Cardiac fibroblast (primary cell): ENCODE results near the gene IVL.

ENCODE experiments used
- DNase-seq, 2 donors: peaks; one replicate each; pipeline versions ENCODE4 v3.0.0 to v3.0.0-alpha.2; 2010; ENCODE audit warnings: low read depth in 2 of 2
- H3K4me3 ChIP-seq, 2 donors: replicated peaks in 1 of 2; 1 replicate in 1 of 2; 2 replicates in 1 of 2; pipeline ENCODE4 v1.5.1; 2011; ENCODE audit warnings: low read depth in 2 of 2, low read length in 2 of 2, mild to moderate bottlenecking in 2 of 2, moderate library complexity in 1 of 2
- TF ChIP-seq, protein P1 (sequence below): IDR thresholded peaks from one replicate; pipeline ENCODE4 v1.5.1; 2011; ENCODE audit warnings: low read depth, mild to moderate bottlenecking, low read length, inconsistent platforms

IVL gene, protein sequence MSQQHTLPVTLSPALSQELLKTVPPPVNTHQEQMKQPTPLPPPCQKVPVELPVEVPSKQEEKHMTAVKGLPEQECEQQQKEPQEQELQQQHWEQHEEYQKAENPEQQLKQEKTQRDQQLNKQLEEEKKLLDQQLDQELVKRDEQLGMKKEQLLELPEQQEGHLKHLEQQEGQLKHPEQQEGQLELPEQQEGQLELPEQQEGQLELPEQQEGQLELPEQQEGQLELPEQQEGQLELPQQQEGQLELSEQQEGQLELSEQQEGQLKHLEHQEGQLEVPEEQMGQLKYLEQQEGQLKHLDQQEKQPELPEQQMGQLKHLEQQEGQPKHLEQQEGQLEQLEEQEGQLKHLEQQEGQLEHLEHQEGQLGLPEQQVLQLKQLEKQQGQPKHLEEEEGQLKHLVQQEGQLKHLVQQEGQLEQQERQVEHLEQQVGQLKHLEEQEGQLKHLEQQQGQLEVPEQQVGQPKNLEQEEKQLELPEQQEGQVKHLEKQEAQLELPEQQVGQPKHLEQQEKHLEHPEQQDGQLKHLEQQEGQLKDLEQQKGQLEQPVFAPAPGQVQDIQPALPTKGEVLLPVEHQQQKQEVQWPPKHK

DNA sequence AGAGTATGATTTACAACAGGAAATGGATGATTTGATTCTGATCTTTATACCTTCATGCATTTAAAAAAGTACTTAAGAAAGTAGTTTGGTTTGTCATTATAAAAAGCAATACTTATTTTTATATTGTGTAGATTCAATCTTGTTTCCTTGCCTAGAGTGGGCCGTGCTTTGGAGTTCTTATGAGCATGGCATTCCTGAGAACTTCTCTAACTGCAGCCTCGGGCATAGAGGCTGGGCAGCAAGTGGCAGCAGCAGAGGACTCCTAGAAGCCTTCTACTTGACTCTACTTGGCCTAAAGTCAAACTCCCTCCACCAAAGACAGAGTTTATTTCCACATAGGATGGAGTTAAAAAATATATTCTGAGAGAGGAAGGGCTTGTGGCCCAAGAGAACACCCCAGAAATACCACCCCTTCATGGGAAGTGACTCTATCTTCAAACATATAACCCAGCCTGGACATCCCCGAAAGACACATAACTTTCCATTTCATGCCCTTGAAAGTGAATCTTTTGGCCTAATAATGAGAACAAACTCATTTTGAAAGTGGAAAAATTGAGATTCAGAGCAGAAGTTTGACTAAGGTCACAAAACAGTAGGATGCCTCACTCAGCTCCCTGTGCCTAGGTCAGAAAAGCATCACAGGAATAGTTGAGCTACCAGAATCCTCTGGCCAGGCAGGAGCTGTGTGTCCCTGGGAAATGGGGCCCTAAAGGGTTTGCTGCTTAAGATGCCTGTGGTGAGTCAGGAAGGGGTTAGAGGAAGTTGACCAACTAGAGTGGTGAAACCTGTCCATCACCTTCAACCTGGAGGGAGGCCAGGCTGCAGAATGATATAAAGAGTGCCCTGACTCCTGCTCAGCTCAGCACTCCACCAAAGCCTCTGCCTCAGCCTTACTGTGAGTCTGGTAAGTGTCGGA lies at the start of gene IVL:
Gene IVL (plus strand): TSS at position 861 of the 916 bp plus-strand sequence. CDS start 1,252 bp downstream, outside the sequence.
- no peak for DNase-seq
- H3K4me3 ChIP-seq = no peak within 1 kb of the TSS
- TF ChIP-seq, protein P1, sequence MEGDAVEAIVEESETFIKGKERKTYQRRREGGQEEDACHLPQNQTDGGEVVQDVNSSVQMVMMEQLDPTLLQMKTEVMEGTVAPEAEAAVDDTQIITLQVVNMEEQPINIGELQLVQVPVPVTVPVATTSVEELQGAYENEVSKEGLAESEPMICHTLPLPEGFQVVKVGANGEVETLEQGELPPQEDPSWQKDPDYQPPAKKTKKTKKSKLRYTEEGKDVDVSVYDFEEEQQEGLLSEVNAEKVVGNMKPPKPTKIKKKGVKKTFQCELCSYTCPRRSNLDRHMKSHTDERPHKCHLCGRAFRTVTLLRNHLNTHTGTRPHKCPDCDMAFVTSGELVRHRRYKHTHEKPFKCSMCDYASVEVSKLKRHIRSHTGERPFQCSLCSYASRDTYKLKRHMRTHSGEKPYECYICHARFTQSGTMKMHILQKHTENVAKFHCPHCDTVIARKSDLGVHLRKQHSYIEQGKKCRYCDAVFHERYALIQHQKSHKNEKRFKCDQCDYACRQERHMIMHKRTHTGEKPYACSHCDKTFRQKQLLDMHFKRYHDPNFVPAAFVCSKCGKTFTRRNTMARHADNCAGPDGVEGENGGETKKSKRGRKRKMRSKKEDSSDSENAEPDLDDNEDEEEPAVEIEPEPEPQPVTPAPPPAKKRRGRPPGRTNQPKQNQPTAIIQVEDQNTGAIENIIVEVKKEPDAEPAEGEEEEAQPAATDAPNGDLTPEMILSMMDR = no peak

DNA sequence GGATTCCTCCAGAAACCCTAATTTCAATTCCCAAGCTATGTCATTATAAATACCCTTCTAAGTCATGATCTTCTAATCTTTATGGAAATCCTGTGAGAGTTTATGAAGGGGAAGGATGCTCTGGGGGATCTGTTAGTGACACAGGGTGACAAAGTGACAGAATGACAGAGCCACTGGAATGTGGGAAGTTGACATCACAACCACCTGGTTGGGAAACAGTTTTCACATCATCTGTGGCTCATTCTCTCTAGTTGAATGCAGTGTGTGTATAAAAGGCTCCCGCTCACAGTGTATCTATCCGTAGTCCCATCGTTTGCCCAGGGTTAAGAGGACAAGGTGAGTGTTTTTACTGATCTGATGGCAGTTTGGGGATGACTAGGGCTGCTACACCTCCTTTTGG lies 48.6 kb upstream of the IVL start, which contains the start of gene LCE7A:
Gene LCE7A (plus strand): TSS at position 301 of the 400 bp plus-strand sequence. CDS start 702 bp downstream, outside the sequence.
- no peak for DNase-seq
- TF ChIP-seq, protein P1 = no peak
- no peak within 1 kb of the TSS for H3K4me3 ChIP-seq

DNA sequence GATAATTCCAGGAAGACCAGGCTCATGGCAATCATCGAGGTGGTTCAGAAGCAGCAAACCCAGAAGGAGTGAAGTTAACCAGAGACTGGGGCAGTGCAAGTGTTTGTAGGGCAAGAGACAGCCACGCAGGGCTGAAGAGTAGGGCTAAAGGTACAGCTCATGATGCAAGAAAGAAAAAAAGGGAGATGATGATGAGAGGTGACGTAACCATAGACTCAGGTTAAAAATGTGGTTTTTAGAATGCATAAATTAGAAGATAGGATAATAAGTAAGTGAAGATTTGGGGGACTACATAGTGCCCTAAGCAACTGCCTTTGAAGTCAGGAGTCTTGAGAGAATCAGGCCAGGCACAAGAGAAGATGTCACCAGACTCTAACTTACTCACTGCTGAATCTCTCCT lies 48.2 kb upstream of the IVL start:
- DNase-seq = no peak
- H3K4me3 ChIP-seq = no peak overlapping the region
- TF ChIP-seq, protein P1 = no peak

DNA sequence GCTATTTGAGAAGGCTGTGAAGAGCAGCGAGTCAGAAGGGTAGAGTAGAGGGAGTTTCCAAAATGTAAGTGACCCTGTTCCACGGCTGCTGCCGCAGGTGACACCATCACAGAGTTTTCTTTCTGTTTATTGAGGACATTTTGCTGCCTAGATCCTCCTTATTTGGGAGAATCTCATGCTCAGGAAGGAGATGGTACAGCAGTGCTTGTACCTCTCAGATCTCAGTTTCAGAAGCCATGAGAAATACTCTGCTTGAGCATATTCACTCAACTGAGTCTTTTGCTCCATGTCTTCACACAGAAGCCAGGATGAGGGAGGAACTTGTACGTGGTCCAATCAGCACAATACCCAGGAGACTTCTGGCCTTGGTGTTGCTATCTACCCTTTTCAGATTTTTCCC lies 47.0 kb upstream of the IVL start:
- TF ChIP-seq, protein P1 = no peak
- no peak for DNase-seq
- H3K4me3 ChIP-seq = no peak overlapping the region

DNA sequence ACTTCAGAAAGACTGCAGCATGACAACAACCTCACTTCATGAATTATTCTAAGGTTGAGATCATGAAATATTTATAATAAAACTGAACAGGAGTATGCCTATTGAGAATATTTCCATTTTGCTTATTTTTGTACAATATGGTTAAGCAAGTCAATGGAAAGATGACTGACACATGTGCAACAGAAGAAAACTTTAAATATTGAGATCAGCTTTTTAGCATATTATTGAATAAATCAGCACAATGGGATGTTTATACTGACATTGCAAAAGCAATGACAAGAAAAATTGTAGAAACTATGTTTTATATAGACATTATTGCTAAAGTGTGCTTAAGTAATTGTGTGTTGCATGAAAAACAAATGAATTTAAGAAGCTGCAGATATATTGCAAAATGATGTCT lies 43.9 kb upstream of the IVL start:
- DNase-seq = no peak
- no peak overlapping the region for H3K4me3 ChIP-seq
- TF ChIP-seq, protein P1 = no peak

DNA sequence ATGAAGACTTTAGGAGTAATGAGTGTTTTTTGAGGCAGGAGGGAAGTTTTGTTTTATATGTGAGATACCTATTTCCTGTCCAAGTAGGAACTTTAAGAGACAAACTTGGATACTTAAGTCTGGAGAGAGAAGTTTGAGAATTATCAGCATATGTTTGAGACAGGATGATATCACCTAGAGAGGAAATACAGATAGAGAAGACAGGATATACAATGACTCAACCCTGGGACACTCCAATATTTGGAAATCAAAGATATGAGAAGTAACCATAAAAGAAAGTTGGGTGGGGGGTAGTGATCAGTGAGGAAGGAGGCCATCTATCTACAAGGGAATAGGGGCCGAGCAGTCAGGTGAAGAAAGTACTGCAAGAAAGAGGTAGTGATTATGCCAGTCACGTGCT lies 42.0 kb upstream of the IVL start:
- TF ChIP-seq, protein P1 = no peak
- no peak for DNase-seq
- H3K4me3 ChIP-seq = no peak overlapping the region
